ENCODE measurements around the gene KCNJ2. TPM values are rescaled to one million over a fixed set of nuclear protein-coding genes. Genes with fewer than 3 reads are reported as not detected.

KCNJ2 gene
- 0.62 and 1.1 TPM in 2 replicates for total RNA-seq (ENCODE audit: low replicate concordance)

- Histone ChIP-seq H2AFZ (replicated peaks) (peak within 1 kb of the TSS; percentile 91), H3K36me3 (no peaks in the 10 kb centered on the region), H3K79me2 (ENCODE audit: low read depth) (no peaks in the 10 kb centered on the region), H3K9me3 (ENCODE audit: low read depth) (no peaks in the 10 kb centered on the region), H3K27ac (no peak within 1 kb of the TSS), H3K27me3 (peaks cover 53% of the 10 kb centered on the region), H3K9ac (no peak within 1 kb of the TSS), H3K4me1 (peaks cover 8% of the 10 kb centered on the region), H3F3A (ENCODE audit: low read depth) (no peaks in the 10 kb centered on the region), H3K4me3 (peak within 1 kb of the TSS; percentile 55), H4K20me1 (ENCODE audit: low read depth) (no peaks in the 10 kb centered on the region), H3K4me2 (peak within 1 kb of the TSS; percentile 79)
- Mint-ChIP-seq H3K4me3 (peak within 1 kb of the TSS; percentile 94), H3K36me3 (no peaks in the 10 kb centered on the region), H3K27ac (peak within 1 kb of the TSS; percentile 40), H3K9me3 (no peaks in the 10 kb centered on the region), H3K27me3 (ENCODE audit: insufficient read depth, low read depth) (peaks cover 3% of the 10 kb centered on the region), H3K4me1 (peaks cover 44% of the 10 kb centered on the region)
- TF ChIP-seq EZH2phosphoT487 (IDR thresholded peaks at IDR 0.05), result peak; percentile 48
- TF ChIP-seq CTCF (IDR thresholded peaks at IDR 0.05), result no peak
- DNase-seq (ENCODE audit: low spot score), result peak; percentile 95
Observed at GRCh38 chr17:70168977-70169708, at the start of gene KCNJ2. TSS of gene KCNJ2 (plus strand) at chr17:70169532. CDS start at chr17:70175040, 5,508 bp downstream.

- H3F3A ChIP-seq (ENCODE audit: low read depth), result no peaks in the 10 kb centered on the region
- no peak overlapping the region for H3K27ac Mint-ChIP-seq
- H2AFZ ChIP-seq (replicated peaks), result no peak overlapping the region
- no peak overlapping the region for H3K4me3 ChIP-seq
- no peaks in the 10 kb centered on the region for H3K4me1 Mint-ChIP-seq
- H3K27ac ChIP-seq, result no peak overlapping the region
- no peaks in the 10 kb centered on the region for H3K4me1 ChIP-seq
- H3K27me3 Mint-ChIP-seq (ENCODE audit: insufficient read depth, low read depth), result no peaks in the 10 kb centered on the region
- no peaks in the 10 kb centered on the region for H4K20me1 ChIP-seq (ENCODE audit: low read depth)
- no peak overlapping the region for H3K4me2 ChIP-seq
- H3K9ac ChIP-seq, result no peak overlapping the region
- DNase-seq (ENCODE audit: low spot score), result no peak
- H3K27me3 ChIP-seq, result no peaks in the 10 kb centered on the region
- no peaks in the 10 kb centered on the region for H3K36me3 Mint-ChIP-seq
- no peaks in the 10 kb centered on the region for H3K9me3 Mint-ChIP-seq
- no peaks in the 10 kb centered on the region for H3K36me3 ChIP-seq
- TF ChIP-seq EZH2 (IDR thresholded peaks at IDR 0.05) (no peak), EZH2phosphoT487 (IDR thresholded peaks at IDR 0.05) (no peak), CTCF (IDR thresholded peaks at IDR 0.05) (no peak)
- no peak overlapping the region for H3K4me3 Mint-ChIP-seq
- H3K9me3 ChIP-seq (ENCODE audit: low read depth), result no peaks in the 10 kb centered on the region
- no peaks in the 10 kb centered on the region for H3K79me2 ChIP-seq (ENCODE audit: low read depth)
Observed at GRCh38 chr17:70119545-70119944, 49.8 kb upstream of the KCNJ2 start.

DNA sequence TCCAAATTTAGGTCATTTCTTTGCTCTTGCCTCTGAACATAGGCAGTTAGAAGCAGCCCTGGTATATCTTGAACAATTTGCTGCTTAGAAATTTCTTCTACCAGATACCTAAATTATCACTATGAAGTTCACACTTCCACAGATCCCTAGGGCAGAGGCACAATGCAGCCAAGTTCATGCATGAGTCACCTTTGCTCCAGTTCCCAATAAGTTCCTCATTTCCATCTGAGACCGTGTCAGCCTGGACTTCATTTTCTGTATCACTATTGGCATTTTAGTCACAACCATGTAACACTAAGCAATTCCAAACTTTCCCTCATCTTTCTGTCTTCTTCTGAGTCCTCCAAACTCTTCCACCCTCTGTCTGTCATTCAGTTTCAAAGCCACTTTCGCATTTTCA lies 49.3 kb upstream of the KCNJ2 start:
- H3K9me3 ChIP-seq (ENCODE audit: low read depth), result no peaks in the 10 kb centered on the region
- no peak overlapping the region for H3K9ac ChIP-seq
- no peaks in the 10 kb centered on the region for H3K79me2 ChIP-seq (ENCODE audit: low read depth)
- no peak for TF ChIP-seq CTCF (IDR thresholded peaks at IDR 0.05)
- no peak for TF ChIP-seq EZH2phosphoT487 (IDR thresholded peaks at IDR 0.05)
- no peak for TF ChIP-seq EZH2 (IDR thresholded peaks at IDR 0.05)
- no peak overlapping the region for H3K4me3 ChIP-seq
- H3K36me3 ChIP-seq, result no peaks in the 10 kb centered on the region
- no peaks in the 10 kb centered on the region for H3K4me1 ChIP-seq
- H3K4me3 Mint-ChIP-seq, result no peak overlapping the region
- H4K20me1 ChIP-seq (ENCODE audit: low read depth), result no peaks in the 10 kb centered on the region
- H3K36me3 Mint-ChIP-seq, result no peaks in the 10 kb centered on the region
- H3K4me1 Mint-ChIP-seq, result no peaks in the 10 kb centered on the region
- no peaks in the 10 kb centered on the region for H3K9me3 Mint-ChIP-seq
- no peaks in the 10 kb centered on the region for H3K27me3 ChIP-seq
- H3K4me2 ChIP-seq, result no peak overlapping the region
- H3K27ac ChIP-seq, result no peak overlapping the region
- H3K27ac Mint-ChIP-seq, result no peak overlapping the region
- H2AFZ ChIP-seq (replicated peaks), result no peak overlapping the region
- H3F3A ChIP-seq (ENCODE audit: low read depth), result no peaks in the 10 kb centered on the region
- H3K27me3 Mint-ChIP-seq (ENCODE audit: insufficient read depth, low read depth), result no peaks in the 10 kb centered on the region
- DNase-seq (ENCODE audit: low spot score), result no peak

All from neural progenitor cell (in vitro differentiated cells).